Measurements from ENCODE around the gene PHC2.

Gene PHC2

DNA sequence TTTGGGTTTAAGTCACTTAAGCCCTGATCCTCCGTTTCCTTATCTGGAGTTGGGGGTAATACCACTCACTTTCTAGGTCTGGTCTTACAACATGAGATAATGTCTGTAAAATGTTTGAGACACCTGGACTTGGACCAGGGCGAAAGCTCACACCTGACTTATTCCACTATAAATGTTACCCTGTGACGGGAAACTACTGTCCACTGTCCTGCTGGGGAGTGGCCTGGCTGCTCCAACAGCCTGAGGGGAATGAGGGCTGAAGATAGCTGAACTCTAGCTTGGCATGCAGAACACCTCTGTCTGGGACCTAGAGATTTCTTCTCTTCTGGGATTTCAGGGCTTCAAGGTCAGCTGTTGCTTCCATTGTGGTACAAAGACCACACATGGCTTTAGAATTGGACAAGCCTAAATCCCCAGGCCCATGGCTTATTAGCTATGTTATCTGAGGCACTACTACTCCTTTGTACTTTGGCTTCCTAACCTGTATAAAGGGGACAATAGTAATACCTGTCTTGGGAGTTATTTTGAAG is 100.5 kb downstream of the PHC2 start:
- DNase-seq (ENCODE audit: low read depth in 2 of 2) = no peak

DNA sequence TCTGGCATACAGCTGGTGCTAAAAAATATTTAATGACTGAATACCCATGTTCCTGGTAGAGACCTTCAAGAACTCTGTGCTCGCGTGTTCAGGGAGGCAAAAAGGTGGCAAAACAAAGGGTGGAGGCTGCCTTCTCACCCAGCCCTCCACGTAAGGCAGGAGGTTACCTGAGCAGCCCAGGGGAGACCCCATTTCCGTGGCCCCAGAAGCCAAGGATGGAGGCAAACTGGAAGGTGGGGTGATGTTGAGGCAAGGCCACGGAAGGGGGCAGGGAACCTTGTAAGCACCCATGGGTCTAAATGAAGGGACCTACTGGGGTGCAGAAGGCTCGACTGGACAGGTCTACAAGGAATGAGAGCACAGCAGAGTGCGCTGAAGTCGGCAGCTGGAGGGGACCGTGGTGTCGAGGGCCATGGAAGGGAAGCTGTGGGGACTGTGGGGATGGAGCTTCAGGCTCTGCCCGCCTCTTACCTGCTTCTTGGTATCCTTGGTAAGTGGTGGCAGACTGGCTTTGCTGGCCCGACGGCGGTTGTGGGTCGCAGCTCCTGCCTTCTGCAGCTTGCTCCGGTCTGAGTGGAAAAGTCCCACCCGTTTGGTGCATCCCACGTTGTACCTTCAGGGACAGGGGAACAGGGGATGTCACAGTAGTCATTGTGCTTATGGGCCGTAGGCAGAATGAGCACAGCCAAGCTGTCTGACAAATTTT is 101.1 kb downstream of the PHC2 start:
- DNase-seq (ENCODE audit: low read depth in 2 of 2) = no peak

DNA sequence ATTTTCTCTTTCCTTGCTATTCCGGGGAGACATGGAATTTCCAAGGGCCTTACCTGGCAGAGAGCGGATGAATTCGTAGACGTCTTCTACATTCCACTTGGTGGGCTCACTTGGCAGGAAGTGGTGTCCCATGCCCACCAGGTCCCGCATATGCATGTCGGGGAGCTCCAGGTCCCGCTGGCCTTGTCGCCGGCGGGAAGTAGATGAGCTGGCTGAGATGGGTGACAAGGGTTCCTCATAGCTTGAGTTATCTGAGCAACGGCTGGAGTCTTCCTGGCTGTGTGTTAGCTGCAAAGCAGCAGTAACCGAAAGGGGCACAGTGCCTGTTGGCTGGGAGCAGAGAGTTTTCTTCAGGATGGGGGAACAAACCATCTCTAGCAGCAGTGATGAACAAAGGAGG is 102.1 kb downstream of the PHC2 start:
- no peak for DNase-seq (ENCODE audit: low read depth in 2 of 2)

DNA sequence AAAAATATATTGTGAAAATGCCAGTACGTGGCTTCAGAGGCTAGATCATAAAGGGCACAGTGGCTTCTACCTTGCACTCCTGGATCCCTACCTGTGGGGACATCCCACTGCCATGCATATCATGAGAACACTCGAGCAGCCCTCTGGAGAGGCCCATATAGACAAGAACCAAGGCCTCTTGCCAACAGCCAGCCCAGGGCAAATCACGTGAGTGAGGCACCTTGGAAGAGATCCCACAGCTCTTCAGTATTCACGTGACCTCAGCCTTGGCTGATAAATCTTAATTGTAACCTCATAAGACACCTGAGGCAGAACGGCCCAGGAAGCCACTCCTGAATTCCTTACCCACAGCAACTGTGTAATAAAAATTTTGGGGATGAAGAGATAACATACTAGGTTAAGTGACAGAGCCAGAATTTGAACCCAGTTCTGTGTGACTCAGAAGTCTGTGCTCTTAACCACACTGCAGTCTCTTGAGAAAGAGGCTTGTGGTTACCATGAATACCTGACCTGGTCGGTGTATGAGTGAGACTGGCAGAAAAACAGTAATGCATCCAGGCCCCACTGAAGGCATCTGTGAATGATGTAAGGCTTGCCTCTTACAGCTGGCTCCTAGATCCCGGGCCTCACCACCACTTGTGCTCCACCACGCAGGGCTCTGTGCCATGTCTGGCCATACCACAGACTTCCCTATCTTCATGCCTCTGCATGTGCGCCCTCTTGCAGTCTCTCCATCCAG is 103.1 kb downstream of the PHC2 start:
- DNase-seq (ENCODE audit: low read depth in 2 of 2) = no peak

DNA sequence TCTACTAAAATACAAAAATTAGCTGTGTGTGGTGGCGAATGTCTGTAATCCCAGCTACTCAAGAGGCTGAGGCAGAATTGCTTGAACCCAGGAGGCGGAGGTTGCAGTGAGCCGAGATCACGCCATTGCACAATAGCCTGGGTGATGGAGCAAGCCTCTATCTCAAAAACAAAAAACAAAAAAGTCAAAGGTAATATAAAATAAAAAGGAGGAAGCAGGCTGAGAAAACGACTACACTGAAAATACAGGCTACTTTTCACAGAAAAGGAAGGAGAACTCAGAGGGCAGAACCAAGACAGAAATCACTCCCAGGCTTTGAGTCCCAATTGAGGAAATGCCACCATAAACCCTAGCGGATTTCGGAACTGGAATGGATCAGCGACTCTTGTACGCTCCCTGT is 104.1 kb downstream of the PHC2 start:
- no peak for DNase-seq (ENCODE audit: low read depth in 2 of 2)

DNA sequence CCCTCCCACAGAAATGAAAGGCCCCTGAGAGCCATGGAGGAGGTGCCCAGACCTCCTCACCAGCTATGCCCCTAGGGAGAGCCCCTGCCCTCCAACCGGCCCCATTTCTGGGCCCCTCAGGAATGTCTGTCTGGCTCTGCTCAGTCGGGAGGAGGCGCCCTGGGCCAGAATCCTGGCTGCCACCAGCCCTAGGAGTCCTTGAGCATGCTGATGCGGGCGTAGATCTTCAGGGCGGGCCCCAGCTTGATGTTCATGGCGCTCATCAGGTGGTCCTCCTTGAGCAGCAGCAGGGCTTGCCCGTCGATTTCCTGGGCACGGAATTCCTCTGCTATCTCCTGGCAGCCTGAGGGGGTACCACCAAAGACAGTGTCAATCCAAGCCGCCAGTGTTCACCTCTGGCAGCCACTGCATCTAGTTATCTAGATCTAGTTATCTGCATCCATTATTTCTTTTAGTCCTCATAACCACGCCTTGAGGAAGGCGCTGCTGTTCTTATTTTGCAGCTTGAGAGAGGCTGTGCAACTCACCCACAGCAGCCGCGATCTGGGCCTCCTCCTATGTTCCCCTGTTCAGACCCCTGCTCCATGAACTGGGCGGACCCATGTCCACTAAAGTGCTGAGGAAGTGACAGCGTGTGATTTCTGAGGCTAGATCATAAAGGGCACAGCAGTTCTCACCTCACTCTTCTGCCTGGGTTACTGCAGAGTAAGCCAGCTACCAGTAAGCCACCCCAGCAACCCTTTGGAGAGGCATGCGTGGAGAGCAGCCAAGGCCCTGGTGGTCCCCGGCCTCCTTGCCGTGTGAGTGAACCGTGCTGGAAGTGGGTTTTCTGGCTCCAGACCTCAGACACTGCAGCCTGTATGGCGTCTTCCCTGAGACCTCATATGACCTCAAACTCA is 106.0 kb downstream of the PHC2 start:
- no peak for DNase-seq (ENCODE audit: low read depth in 2 of 2)

DNA sequence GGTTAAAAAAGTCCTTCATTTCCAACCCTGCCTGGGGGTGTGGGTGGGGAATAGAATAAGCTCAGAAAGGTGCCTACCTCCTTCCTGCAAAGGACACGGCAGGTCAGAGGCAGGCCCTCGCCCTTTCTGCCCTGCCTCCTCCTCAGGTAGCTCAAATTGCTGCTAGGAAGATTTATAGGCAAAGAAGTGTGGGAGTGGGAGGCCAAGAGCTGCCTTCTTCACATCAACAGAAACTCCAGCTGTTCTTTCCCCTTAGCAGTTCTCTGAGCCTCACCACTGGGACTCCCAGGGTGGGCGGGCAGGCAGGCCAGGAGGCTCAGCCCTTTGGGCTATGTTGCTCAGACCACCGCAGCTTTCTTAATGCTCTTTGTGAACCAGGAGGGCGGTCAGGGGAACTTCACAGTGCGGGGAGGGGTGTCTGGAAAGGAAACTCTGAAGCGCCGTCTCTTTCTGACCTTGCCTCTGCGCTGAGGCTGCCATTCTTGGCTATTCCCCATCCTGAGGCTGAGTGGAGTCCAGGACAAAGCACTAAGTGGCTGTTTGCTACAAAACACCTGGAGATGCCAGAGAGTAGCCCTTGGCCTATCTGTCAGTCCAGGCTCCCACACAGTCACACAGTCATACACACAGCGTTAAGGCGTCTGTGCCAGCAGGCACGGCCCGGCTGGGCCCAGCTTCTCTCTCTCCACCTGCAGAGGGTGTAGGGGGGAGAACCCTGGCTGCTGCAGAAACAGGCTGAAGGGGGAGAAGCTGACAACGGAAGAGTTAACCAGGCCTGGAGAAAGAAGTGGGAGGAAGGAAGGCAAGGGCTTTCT is 107.0 kb downstream of the PHC2 start:
- DNase-seq (ENCODE audit: low read depth in 2 of 2) = no peak

DNA sequence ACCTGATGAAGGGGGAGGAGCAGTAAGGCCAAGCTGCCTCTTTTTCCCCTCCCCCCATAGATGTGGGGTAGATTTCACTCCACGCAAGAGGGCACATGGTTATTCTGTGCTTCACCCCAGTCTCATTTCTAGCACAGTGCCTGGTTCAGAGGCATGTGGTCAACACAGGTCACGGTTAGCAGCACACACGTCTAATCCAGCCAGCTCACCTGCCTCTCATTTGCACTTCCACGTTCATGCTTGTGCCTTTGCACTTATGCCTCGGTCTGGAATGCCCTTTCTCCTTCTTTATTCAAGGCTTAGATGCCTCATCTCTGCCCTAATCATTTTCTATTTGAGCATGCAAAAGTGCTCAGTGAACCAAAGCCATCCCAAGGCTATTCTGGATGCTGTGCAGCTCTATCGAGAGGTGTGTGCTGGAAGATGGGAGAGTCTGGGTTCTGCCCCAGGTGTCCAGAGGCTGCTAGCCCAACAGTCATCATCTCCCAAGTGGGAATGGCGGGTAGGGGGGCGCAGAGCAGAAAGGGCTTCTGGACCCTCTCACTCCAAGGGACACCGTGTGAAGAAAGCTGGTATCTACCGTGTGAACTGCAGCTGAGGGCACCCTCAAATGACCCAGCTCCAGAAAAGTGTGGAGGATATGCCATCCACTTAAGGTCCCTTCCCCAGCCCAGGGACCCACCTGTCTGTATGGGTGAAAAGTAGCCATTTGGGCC is 107.9 kb downstream of the PHC2 start:
- no peak for DNase-seq (ENCODE audit: low read depth in 2 of 2)

DNA sequence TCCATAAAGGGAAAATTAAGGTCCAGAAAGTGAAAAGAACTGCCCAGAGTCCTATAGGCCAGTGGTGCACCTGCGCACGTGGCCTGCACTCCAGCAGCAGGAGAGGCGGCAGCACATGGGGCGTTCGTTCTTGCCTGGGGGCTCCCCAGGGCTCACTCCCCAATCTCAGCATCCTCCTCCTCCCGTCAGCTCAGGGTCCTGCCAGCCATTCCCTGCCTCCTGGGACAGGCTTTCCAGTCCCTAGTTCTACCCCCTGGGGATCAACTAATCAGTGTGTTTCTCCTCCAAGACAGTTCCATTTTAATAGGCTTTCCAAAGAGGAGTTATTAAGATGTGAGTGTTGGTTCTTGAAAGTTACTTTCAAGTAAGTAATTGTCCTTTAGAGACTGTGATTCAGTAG is 108.8 kb downstream of the PHC2 start:
- no peak for DNase-seq (ENCODE audit: low read depth in 2 of 2)

DNA sequence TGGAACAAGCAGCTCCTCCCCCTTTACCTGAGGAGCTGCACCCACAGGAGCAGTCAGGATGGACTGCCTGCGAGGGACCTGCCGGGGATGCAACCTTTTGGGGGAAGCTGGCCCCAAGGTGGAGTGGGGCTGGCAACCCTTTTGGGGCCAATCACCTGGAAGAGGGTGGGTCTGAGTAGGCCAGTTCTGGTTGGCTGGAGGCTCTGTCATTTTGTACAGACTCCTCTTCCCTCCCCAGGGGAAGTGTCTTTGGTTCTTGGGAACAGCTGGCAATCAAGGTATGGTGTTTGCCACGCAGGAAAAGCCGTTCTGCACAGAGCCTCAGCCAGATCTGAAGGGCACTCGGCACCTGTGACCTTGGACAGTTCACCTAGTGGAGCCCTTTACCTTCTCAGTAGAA is 109.7 kb downstream of the PHC2 start:
- DNase-seq (ENCODE audit: low read depth in 2 of 2) = no peak

DNA sequence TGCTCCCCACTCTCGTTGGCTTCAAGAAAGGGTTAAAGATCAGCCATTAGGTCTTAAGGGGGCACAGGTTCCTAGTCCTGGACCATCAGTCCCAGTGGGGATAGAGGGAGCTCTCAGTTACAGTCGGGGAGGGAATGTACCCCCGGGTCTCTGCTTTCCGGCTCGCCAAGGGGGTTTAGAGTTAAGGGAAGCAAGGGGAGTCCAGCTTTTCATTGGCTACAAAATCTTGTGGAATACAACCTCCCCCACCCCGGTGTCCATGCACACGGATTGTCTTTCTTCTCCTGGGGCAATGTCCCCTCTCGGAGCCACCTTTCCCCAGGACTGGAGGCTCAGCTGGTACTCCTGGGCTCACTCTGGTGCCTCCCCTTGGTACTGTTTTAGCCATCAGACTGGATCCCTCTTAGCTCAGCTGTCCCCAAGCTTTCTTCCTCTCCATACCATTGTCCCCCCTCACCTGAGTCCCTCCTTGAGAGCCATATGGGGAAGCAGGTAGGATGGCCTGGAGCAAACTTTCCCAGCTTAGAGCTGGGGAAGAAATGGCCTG is 110.2 kb downstream of the PHC2 start, which contains the start of gene A3GALT2:
TSS of gene A3GALT2 (minus strand) at position 480 of the 547 bp plus-strand sequence. CDS start at position 480, 0 bp downstream.
- no peak for DNase-seq (ENCODE audit: low read depth in 2 of 2)

DNA sequence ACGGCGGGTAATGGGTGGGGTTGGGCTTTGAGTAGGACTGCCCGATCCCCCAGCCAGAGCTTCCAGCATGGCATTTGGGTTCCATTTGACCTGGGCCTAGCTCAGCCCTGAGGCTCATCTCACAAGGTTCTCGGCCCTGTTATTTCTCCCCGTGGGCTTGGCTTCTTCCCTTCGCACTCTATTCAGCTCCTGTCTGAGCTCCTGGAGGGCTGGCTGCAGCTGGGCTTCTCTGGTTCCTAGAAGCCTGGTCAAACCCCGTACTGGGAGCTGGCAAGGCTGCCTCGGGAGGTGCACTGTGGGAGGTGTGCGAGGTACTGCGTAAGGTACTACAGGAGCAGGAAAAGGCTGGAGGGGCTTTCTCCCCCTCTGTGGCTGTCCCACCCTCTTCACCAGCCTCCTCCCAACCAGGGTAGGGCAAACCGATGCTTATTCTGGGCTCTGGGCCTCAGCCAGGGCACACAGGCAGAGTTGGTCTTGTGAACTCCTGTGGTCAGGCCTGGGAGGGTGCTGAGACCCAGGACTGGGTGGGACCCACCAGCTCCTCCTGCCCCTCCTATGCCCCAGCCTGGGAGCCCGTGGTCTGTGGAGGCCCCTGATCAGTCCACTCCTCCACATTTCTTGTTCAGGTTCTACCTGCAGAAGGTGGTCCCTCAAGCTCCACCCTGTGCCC is 110.8 kb downstream of the PHC2 start:
- DNase-seq (ENCODE audit: low read depth in 2 of 2) = no peak

DNA sequence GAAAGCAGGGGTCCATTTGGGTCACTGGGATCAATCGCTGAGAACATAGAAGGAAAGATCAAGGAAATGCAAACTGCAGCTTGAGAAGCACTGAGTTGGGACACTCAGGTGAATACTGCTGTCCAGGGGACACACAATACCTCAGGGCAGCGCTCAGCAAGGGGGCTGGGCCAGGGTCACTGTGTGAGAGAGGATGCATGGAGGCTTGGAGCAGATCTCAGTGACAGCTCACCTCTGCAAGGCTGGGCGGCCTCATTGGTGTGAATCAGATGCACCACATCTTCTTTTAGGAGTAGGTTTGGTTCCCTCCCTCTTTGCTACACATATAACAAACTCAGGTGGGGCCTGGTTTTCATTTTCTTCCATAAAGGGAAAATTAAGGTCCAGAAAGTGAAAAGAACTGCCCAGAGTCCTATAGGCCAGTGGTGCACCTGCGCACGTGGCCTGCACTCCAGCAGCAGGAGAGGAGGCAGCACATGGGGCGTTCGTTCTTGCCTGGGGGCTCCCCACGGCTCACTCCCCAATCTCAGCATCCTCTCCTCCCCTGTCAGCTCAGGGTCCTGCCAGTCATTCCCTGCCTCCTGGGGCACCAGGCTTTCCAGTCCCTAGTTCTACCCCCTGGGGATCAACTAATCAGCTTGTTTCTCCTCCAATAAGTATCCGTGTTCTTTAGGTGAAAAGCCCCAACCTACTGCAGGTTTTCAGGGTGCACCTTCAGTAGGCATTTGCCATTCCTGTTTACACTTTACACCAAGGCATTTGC is 111.5 kb downstream of the PHC2 start:
- no peak for DNase-seq (ENCODE audit: low read depth in 2 of 2)

DNA sequence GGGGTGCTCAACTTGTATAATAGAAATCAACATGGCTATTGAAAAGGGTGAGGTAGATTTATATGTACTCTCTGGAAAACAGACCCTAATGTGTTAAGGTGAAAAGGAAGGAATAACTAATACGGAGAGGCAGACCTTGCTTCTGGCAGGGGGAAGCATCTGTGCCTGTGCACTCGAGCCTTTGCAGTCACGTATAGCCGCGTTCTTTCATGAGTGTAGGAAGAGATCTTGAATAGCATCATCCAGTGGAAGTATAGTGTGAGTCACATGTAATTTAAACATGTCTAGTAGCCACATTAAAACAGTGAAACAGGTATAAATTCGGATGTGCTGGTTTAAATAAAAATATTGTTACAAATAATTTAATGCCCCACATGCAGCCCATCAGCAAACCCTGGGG is 112.9 kb downstream of the PHC2 start:
- no peak for DNase-seq (ENCODE audit: low read depth in 2 of 2)

DNA sequence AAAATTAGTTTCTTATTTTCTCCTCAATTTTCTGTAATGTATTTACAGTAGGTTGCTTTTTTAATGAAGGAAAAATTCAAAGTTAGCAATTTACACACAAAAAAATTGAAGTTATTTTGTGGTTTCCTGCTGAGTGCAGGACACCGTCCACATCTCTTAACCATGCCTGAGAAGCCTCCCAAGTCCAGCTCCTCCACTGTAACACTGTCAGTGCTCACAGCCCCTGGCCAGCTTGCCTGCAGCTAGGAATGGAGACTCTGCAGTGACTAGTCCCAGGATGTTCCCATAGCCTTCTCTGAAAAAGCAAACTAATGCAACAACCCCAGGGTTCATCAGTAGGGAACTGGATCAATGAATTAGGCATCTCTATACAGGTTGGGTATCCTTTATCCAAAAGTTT is 113.5 kb downstream of the PHC2 start:
- no peak for DNase-seq (ENCODE audit: low read depth in 2 of 2)

DNA sequence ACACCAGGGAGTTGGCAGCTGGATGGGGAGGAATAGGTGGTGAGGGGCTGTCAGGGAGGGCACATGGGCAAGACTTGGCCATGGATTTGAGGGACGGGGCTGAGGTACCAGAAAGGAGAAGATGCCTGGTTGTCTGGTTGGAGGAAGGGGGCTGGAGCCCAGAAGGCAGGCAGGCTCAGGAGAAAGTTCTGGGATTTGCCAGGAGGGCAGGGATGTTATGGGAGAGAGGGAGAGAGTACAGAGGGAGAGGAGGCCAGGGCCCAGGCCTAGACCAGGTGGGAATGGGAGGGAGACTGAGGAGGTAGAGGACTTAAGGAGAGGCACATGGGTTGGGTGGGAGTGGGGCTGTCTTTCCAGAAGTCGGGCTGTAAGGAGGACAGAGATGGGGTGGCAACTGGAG is 114.3 kb downstream of the PHC2 start:
- no peak for DNase-seq (ENCODE audit: low read depth in 2 of 2)

DNA sequence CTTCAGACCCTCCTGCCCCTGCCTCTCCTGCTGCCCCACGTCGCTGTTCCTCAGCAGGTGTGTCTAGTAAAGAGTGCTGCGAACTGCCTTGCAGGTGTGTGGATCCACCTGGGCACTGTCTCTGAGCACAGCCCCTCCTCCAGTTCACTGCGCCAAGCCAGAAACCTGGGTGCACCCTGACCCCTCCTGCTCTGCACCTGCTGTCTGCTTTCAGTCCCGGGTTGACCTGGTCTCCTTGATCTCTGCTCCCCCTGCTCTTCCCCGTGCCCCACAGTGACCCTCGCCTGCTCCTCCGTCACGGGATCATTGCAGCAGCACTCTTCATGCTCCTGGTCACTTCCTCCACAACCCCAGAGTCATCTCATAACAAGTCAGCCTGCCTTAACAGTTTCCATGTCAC is 116.5 kb downstream of the PHC2 start:
- DNase-seq (ENCODE audit: low read depth in 2 of 2) = no peak

DNA sequence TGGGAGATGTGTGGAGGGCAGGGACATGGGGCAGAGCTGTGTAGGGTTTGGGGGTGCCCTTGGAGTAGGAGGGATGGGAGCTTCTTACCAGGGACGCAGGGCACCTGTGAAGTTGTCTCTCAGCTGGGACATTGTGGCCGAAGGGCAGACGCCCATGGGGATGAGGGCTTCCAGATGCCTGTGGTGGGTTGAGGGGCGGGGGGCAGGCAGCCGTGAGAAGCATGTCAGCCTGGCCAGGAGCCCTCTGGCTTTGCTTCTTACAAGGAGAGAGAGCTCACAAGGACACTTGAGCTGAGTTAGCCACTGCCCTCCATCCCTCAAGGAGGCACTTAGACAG is 118.5 kb downstream of the PHC2 start:
- no peak for DNase-seq (ENCODE audit: low read depth in 2 of 2)

Measured in stimulated activated CD4-positive, alpha-beta T cell treated with anti-CD3 and anti-CD28 coated beads, Interleukin-1b, Interleukin-23, amount 100 ng/mL, for 4 hours (primary cell).